ENCODE measurements around the gene SLC39A1.
A peak's percentile ranks its signal among the peaks of the same experiment; 100 is the strongest.
"Not testable (repeated sequence)": the region's sequence is repeated elsewhere in the genome, so short reads cannot be mapped to it uniquely, and the experiment has no call there.

Gene SLC39A1

DNA sequence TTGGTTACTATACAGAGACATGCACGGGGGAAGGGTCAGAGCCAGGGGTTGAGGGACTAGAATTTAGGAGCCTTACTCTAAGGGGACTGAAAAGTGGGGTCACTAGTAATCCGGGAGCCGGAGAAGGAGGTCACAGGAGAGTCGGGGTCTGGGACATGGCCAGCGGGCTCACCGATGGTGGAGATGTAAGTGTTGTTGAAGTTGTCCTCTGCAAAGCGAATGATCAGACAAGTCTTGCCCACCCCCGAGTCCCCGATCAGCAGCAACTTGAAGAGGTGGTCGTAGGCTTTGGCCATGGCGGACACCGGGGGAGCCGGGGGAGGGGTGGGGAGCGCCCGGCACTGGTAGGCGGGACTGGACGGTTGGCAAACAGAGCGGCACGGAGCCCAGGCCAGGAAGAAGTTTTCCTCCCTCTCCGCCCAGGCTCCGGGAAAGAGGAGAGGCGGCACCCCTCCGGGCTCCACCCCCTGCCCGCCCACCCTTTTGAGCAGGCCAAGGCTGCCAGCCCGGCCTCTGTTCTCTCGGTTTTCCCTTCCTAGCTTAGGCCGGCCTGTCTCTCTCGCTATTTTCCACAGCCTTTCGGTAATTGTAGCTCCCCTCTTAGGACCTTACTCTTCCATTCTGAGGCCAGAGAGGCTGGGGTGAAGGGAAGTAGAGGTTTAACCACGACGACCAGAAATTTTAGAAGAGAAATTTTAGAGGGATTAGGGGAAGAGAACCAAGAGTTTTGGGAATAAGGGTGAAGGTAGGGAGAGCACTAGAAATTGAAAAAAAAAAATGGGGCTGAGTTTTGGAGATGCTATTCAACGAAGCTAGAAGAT, 22.8 kb upstream of the SLC39A1 start, which contains the start of gene RAB13:
Gene RAB13 (minus strand): TSS at position 399 of the 821 bp plus-strand sequence. CDS start 103 bp downstream, at position 296.
- DNase-seq (ENCODE audit: low read depth, low spot score) = peak; percentile 28
- TF ChIP-seq, protein P1, sequence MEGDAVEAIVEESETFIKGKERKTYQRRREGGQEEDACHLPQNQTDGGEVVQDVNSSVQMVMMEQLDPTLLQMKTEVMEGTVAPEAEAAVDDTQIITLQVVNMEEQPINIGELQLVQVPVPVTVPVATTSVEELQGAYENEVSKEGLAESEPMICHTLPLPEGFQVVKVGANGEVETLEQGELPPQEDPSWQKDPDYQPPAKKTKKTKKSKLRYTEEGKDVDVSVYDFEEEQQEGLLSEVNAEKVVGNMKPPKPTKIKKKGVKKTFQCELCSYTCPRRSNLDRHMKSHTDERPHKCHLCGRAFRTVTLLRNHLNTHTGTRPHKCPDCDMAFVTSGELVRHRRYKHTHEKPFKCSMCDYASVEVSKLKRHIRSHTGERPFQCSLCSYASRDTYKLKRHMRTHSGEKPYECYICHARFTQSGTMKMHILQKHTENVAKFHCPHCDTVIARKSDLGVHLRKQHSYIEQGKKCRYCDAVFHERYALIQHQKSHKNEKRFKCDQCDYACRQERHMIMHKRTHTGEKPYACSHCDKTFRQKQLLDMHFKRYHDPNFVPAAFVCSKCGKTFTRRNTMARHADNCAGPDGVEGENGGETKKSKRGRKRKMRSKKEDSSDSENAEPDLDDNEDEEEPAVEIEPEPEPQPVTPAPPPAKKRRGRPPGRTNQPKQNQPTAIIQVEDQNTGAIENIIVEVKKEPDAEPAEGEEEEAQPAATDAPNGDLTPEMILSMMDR (IDR thresholded peaks at IDR 0.05; ENCODE audit: insufficient read depth, low read length, missing control alignments) = no peak
- peak within 1 kb of the TSS; percentile 93 for H3K4me3 ChIP-seq (ENCODE audit: low read depth, low read length)
- POLR2A ChIA-PET = interaction anchor here (0.7 to 1.6 kb wide), 9 partner anchors 9 to 203 kb away, joined by 3 to 5 read pairs (median 4); partner anchors contain the start of genes CREB3L4, DENND4B, GATAD2B and JTB
- CTCF ChIA-PET = interaction anchor here (0.6 to 6.3 kb wide), 63 partner anchors 9 to 634 kb away, joined by 3 to 88 read pairs (median 5); partner anchors contain the start of genes CHTOP, CREB3L4, CRTC2 and DENND4B

DNA sequence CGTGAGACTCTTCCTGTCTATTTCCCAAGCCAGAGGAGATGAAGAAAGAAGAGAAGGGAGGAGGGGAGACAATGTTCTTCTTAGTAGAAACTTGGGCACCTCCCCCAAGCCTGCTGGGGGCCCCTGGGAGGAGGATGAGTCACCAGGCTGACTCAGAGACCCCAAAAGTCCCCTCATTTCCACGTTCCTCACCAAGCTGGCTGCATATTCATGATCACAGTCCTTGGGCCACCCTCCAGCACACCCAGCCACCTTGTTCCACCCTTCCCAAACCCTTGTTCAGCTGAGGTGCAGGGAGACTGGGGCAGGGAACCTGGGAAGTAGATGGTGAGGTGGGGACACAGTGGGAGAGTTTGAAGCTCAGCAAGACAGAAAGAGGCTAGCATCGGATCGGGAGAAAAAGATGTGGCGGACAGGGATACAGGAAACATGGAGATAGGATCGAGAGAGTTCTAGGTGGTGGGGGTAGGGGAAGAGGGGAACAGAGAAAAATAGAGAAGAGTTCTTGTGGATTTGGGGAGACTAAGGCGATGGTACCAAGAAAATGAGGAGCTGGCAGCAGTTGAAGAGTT, 22.1 kb upstream of the SLC39A1 start:
- CTCF ChIA-PET = interaction anchor here (0.8 to 6.3 kb wide), 22 partner anchors 9 to 373 kb away, joined by 3 to 88 read pairs (median 12); partner anchors contain the start of genes CREB3L4, DENND4B, ILF2 and JTB
- DNase-seq (ENCODE audit: low read depth, low spot score) = peak; percentile 23
- POLR2A ChIA-PET = interaction anchor here (0.7 to 1.6 kb wide), 7 partner anchors 8 to 202 kb away, joined by 3 to 5 read pairs (median 4); partner anchors contain the start of genes CREB3L4, DENND4B, GATAD2B and JTB
- H3K4me3 ChIP-seq (ENCODE audit: low read depth, low read length) = peak overlapping the region; percentile 93
- TF ChIP-seq, protein P1 (IDR thresholded peaks at IDR 0.05; ENCODE audit: insufficient read depth, low read length, missing control alignments) = no peak

DNA sequence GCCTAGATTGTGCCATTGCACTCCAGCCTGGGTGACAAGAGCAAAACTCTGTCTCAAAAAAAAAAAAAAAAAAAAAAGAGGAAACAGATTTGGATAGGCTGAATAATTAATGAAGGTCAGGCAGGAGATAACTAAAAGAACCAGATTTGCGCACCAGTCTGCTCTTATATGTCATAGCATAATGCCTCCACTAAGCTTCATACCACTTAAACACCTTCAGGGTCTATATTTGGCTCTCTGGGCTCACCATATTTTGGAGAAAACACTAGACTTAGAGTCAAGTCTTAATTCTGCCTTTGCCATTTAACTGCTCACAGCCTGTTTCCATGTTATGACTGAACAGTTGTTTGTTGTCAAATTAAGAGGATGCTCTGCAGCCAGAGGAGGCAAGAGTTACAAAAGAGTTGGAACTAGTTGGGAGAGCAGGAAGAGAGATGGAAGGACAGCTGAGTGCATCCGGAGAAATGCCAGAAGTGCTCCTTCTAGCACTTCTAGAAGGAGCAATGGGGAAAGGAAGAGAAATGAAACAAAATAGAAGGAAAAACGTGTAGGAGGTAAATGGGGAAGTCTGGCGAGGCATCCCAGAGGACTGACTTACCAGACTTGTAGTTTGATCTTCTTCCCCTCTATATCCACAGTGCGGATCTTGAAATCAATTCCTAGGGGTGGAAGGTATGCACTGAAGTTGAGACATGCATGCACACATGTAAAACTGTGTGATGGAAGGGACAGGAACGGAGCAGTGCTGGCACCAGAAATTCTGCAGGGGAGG, 21.0 kb upstream of the SLC39A1 start:
- ChIA-PET CTCF (interaction anchor here (1.0 to 6.3 kb wide), 6 partner anchors 8 to 235 kb away, joined by 3 to 88 read pairs (median 16); partner anchors contain the start of genes DENND4B and JTB), POLR2A (interaction anchor here (0.7 kb wide), 1 partner anchor 192 kb away, joined by 3 read pairs; no protein-coding TSS in a partner anchor)
- H3K4me3 ChIP-seq (ENCODE audit: low read depth, low read length) = peak overlapping the region; percentile 93
- no peak for DNase-seq (ENCODE audit: low read depth, low spot score)
- TF ChIP-seq, protein P1 (IDR thresholded peaks at IDR 0.05; ENCODE audit: insufficient read depth, low read length, missing control alignments) = no peak

DNA sequence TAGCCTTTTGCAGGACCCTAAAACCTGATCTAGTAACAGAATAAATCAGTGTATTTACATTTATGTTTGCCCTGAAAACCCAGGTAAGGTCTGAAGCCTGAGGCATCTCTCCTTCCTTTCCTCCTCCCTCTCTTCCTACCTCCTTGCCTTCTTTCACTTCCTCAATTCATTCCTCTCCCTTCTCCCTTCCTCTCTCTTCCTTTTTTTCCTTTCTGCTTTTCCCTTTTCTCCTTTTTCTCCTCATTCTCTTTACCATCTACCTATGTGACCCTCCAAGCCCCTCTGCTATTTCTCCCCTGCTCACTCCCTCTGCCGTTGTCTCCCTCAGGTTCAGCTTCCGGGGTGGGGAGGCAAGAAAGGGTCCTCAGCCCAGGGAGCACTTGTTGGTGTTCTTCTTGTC, 18.4 kb upstream of the SLC39A1 start:
- CTCF ChIA-PET; POLR2A ChIA-PET; DNase-seq (ENCODE audit: low read depth, low spot score); H3K4me3 ChIP-seq (ENCODE audit: low read depth, low read length): not testable (repeated sequence)

DNA sequence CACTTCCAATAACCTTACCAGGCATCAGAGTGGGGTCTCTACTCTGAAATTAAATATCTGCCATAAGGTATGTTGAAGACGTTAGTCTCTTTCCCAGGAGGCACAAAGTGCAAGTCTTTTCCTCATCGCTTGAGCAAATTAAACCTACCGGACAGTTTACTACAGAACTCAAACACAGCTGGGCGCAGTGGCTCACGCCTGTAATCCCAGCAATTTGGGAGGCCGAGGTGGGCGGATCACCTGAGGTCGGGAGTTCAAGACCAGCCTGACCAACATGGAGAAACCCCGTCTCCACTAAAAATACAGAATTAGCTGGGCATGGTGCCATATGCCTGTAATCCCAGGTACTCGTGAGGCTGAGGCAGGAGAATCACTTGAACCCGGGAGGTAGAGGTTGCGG, 15.8 kb upstream of the SLC39A1 start:
- not testable (repeated sequence) for DNase-seq (ENCODE audit: low read depth, low spot score); H3K4me3 ChIP-seq (ENCODE audit: low read depth, low read length)
- ChIA-PET POLR2A (interaction anchor here (2.7 to 4.1 kb wide), 3 partner anchors 11 to 16 kb away, joined by 22 to 44 read pairs (median 42); partner anchors contain the start of genes CREB3L4, RPS27 and SLC39A1), CTCF (interaction anchor here (2.3 to 5.3 kb wide), 4 partner anchors 7 to 301 kb away, joined by 8 to 55 read pairs (median 30); partner anchors contain the start of genes CREB3L4, DENND4B, NPR1 and RAB13)

DNA sequence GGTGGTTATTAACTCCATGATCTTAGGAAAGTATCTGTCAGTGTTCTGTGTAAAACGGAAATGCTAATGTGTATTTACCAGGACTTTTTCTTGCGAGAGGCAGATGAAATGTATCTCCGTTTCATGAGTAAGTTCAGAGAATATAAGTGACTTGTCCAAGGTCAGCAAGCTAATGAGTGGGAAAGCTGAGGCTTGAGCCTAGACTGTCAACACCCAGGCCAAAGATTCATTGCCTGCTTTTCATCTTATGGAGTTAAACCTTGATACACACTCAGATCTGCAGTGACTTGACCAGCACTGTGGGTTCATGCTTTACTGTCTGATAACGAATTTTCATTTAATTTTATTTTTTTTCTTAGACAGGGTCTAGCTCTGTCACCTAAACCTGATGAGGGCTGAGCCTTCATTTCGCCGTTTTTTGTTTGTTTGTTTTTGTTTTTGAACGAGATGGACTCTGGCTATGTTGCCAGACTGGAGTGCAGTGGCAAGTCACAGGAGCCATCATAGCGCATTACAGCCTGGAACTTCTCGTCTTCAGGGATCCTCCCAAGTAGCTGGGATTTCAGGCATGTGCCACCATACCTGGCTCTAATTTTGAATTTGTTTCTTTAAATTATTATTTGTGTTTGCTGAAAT, 15.1 kb upstream of the SLC39A1 start:
- POLR2A ChIA-PET = interaction anchor here (0.6 to 4.1 kb wide), 4 partner anchors 11 to 15 kb away, joined by 4 to 44 read pairs (median 32); partner anchors contain the start of genes CREB3L4, RPS27 and SLC39A1
- no peak for DNase-seq (ENCODE audit: low read depth, low spot score)
- TF ChIP-seq, protein P1 (IDR thresholded peaks at IDR 0.05; ENCODE audit: insufficient read depth, low read length, missing control alignments) = no peak
- CTCF ChIA-PET = interaction anchor here (1.2 to 5.3 kb wide), 8 partner anchors 8 to 300 kb away, joined by 3 to 55 read pairs (median 6); partner anchors contain the start of genes CREB3L4, DENND4B, NPR1 and RAB13
- H3K4me3 ChIP-seq (ENCODE audit: low read depth, low read length) = peak overlapping the region; percentile 98
